ENCODE measurements around the gene PTK7.

DNA sequence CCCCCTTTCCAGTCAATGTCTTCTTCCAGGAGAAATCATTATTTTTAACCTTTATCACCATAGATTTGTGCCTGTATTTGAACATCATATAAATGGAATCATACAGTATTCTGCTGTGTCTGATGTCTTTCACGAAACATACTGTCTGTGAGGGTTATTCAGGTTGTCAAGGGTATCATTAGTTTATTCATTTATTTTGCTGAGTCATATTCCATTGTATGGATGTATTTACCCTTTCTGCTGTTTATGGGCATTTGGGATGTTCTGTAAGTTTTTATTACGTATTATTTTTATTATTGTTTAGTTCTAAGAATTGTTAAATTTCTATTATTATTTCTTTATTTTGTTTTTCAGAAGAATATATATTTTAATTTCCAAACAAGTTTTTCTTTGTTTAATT is 131.2 kb downstream of the PTK7 start:
- TF ChIP-seq, protein P1, sequence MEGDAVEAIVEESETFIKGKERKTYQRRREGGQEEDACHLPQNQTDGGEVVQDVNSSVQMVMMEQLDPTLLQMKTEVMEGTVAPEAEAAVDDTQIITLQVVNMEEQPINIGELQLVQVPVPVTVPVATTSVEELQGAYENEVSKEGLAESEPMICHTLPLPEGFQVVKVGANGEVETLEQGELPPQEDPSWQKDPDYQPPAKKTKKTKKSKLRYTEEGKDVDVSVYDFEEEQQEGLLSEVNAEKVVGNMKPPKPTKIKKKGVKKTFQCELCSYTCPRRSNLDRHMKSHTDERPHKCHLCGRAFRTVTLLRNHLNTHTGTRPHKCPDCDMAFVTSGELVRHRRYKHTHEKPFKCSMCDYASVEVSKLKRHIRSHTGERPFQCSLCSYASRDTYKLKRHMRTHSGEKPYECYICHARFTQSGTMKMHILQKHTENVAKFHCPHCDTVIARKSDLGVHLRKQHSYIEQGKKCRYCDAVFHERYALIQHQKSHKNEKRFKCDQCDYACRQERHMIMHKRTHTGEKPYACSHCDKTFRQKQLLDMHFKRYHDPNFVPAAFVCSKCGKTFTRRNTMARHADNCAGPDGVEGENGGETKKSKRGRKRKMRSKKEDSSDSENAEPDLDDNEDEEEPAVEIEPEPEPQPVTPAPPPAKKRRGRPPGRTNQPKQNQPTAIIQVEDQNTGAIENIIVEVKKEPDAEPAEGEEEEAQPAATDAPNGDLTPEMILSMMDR (IDR thresholded peaks at IDR 0.05): no peak
- no peak for TF ChIP-seq EP300 (IDR thresholded peaks at IDR 0.05)
- no peak for TF ChIP-seq POLR2A (IDR thresholded peaks at IDR 0.05; ENCODE audit: low read depth)
